ENCODE results near the gene MAGOH.

DNA sequence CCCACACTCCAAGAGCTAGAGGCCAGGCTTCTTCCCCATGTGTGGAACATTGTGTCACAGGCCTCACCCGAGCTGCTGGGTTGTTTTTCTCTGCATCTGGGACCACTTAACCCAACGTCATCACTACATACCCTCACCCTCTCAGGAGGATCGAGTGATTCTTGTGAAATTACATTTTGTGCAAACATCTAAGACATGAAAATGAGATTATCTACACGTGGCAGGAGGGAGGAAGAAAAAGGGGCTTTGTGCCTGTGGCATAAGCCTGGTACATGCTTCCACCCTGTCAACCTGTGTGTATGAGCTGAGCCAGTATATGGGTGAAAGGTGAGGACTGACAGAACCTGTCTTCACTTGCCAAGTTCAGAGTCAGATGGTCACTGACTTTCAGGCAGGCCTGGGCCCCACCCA lies 40.1 kb downstream of the MAGOH start:
- TF ChIP-seq CTCF (IDR thresholded peaks at IDR 0.05 in 2 of 3, conservative IDR thresholded peaks at IDR 0.05 in 1 of 3; ENCODE audit: control insufficient read depth in 2 of 3, extremely low read depth in 1 of 3, insufficient read depth in 1 of 3, low read depth in 3 of 3, low read length in 3 of 3) (no peak), ZNF24 (IDR thresholded peaks at IDR 0.05) (no peak), MLLT1 (IDR thresholded peaks at IDR 0.05) (no peak), CEBPB (IDR thresholded peaks at IDR 0.05; ENCODE audit: borderline replicate concordance in 1 of 2, low read depth in 2 of 2, low read length in 2 of 2) (no peak), POLR2AphosphoS5 (IDR thresholded peaks at IDR 0.05; ENCODE audit: low read length) (no peak), ATF2 (IDR thresholded peaks at IDR 0.05; ENCODE audit: low read length) (no peak), SMC3 (IDR thresholded peaks at IDR 0.05; ENCODE audit: borderline replicate concordance, low read length) (no peak), PKNOX1 (IDR thresholded peaks at IDR 0.05) (no peak), ATF3 (IDR thresholded peaks at IDR 0.05; ENCODE audit: borderline replicate concordance, extremely low read depth, low read depth, low read length) (no peak), CREM (IDR thresholded peaks at IDR 0.05; ENCODE audit: low read depth) (no peak), RAD51 (IDR thresholded peaks at IDR 0.05) (no peak)

Measured in GM12878 (cell line).